GM12801 (cell line): Measurements from ENCODE around the gene MYO9A.

Source experiments
- TF ChIP-seq, protein P1 (sequence below): IDR thresholded peaks from one replicate; pipeline ENCODE4 v1.5.1; 2011; ENCODE audit warnings: control low read depth; ENCODE audit not compliant: insufficient read length; ENCODE audit errors: extremely low read depth

The MYO9A gene

DNA sequence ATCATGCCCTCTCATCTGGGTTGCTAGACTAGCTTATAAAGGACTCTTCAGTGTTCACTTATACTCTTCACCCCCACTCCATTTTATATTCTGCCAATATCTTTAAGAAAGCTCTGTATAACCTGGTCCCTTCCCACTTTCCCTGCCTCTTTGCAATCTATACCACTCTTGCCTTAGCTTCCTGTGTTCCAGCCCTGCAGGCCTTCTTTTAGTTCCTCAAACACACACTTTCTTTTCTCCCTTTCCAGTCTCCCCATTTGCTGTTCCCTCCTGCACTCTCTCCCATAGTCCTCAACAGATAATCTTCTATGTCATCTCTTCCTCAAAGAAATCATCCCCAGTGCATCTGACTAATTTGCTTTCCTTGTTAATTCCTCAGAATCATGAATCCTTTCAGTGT is 29.0 kb upstream of the MYO9A start:
- TF ChIP-seq, protein P1, sequence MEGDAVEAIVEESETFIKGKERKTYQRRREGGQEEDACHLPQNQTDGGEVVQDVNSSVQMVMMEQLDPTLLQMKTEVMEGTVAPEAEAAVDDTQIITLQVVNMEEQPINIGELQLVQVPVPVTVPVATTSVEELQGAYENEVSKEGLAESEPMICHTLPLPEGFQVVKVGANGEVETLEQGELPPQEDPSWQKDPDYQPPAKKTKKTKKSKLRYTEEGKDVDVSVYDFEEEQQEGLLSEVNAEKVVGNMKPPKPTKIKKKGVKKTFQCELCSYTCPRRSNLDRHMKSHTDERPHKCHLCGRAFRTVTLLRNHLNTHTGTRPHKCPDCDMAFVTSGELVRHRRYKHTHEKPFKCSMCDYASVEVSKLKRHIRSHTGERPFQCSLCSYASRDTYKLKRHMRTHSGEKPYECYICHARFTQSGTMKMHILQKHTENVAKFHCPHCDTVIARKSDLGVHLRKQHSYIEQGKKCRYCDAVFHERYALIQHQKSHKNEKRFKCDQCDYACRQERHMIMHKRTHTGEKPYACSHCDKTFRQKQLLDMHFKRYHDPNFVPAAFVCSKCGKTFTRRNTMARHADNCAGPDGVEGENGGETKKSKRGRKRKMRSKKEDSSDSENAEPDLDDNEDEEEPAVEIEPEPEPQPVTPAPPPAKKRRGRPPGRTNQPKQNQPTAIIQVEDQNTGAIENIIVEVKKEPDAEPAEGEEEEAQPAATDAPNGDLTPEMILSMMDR: no peak

DNA sequence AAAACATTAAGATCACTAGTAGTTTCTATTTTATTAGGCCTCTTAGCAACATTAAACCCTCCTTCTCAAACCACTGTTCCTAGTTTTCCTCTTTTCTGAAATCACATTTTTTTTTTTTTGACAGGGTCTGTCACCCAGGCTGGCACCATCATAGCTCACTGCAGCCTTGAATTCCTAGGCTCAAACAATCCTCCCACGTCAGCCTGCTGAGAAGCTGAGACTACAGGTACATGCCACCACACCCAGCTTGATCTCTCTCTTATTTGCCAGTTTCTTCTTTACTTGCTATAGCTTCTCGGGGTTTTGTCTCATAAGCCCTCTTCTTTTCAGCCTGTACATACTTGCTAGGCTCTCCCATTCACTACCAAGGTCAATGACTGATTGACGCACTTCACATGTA is 28.3 kb upstream of the MYO9A start:
- TF ChIP-seq, protein P1: no peak

DNA sequence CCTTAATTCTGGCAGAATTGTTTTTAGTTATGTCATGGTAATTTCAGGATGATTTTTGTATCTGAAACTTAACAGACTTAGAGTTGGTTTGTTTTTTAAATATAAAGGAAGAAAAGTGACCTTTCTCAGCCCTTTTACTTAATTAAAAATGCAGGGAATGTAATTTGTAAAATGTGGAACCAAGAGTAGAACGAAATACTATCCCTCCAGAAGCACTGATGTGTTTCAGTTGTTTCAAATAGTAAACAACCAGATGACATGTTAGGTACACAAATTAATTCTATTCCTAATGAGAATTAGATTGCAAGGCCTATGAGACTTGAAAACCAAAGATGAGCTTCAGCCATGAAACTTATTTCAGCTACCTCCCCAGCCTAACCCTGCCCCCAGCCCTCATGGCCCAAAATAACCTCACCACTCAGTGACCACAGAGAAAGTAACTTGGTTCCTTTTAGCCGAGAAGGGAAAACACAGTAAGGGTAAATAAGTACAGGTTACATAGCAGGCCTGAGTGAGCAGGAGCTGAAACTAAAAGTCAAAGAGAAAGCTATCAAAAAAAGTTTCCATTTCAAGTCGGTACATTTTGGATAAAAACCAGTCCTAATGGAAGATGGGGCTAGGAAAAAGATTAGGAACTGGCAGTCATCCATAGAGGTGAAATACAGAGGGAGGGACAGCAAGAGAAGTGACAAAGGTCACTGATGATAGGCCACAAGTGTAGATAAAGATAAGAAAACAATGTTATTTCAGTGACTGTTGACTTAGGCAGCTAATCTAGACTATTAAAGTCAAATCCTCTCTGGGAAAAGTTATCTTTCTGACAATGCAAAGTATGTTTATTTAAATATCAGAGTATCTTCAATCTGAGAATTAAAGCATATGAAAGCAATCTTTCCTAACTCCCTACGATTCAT is 23.5 kb upstream of the MYO9A start:
- TF ChIP-seq, protein P1: no peak

DNA sequence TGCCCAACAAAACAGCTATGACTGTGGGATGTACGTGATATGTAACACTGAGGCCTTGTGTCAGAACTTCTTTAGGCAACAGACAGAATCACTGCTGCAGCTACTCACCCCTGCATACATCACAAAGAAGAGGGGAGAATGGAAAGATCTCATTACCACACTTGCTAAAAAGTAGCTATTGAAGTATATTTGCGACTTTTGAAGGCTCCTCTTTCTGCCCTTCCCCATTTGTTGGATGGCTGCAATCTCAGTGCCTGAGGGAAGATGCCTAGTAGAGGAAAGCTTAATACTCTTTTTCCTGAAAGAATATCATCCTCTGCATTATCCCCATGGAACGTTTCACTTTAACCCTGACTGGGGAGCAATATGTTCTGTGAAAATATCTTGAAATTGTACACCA is 22.1 kb upstream of the MYO9A start:
- TF ChIP-seq, protein P1: no peak

DNA sequence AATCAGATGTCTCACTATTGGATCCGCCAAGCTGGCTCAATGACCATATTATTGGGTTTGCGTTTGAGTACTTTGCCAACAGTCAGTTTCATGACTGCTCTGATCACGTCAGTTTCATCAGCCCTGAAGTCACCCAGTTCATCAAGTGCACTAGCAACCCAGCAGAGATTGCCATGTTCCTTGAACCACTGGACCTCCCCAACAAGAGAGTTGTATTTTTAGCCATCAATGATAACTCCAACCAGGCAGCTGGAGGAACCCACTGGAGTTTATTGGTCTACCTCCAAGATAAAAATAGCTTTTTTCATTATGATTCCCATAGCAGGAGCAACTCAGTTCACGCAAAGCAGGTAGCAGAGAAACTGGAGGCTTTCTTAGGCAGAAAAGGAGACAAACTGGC is 21.7 kb upstream of the MYO9A start:
- TF ChIP-seq, protein P1: no peak

DNA sequence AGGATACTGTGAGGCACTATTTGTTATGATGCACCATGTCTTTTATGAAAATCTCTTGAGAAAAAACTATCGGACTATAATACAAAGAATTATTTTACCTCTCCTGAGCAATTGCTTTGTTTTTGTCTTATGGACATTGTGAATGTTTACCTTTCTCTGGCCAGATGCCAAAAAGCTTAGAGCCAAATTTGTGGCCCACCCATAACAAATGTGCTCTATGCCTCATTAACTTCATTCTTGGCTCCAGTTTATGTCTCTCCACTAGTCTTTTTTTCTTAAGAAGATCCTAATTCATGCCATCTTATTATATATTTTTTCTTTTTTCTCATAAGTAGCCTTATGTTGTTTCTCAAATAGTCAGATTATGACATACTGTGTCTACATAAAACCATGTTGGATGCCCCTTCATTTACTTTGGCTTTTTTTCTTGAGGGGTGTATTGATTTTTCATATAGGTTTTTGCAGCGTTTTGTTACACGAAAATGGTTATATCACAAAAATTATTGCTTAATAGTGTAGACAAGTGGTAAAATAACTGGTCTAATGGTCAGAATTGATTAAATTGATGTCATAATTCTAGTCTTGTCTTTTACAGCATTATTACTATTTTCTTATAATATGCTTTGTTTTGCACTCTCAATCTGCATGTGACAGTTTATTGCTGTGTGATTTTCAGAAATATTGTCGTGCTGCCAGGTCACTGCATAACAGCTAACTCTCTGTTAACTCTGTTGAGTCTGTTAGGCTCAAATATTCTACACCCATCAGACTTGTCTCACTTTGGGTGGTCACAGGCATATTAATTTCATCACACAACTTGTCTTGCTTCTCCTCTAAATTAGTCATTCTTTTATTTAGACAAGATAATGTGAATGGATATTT is 18.5 kb upstream of the MYO9A start:
- TF ChIP-seq, protein P1: no peak

DNA sequence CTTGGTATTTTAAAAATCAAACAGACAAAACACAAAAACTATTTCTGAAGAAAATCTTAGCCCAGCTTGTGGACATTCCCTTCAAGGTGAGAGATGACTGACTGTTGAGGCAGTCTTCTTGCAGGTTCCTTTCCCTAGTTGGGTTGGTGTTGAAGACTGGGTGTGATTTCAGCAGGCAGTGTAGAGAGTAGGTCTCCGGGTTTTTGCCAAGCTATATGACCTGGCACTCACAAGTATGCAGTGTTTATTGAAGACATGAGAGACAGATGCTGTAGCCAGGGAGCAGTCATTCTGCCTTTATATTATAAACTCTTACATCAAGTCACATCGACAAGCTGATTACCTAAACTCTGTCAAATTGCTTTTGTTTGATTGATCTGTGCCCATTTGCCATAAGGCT is 17.8 kb upstream of the MYO9A start:
- TF ChIP-seq, protein P1: no peak
